Measurements from ENCODE around the gene PRR3. TPM values are rescaled to one million over a fixed set of nuclear protein-coding genes. Genes with fewer than 3 reads are reported as not detected.
"Not testable (repeated sequence)": the region's sequence is repeated elsewhere in the genome, so short reads cannot be mapped to it uniquely, and the experiment has no call there.

PRR3 gene
- total RNA-seq, 2 donors from 2014 or later = 8.6 to 11.7 TPM

- no peak for TF ChIP-seq CTCF (IDR thresholded peaks at IDR 0.05)
- TF ChIP-seq POLR2AphosphoS5 (IDR thresholded peaks at IDR 0.05) = peak; percentile 79
- Histone ChIP-seq H3K9me3 (no peaks in the 10 kb centered on the region), H3K4me1 (replicated peaks) (no peaks in the 10 kb centered on the region), H3K27ac (peak overlapping the region; percentile 82 to 90), H3K27me3 (replicated peaks; ENCODE audit: insufficient read depth) (no peaks in the 10 kb centered on the region), H3K4me3 (peak overlapping the region; percentile 19 to 43), H3K36me3 (no peaks in the 10 kb centered on the region)
- intact Hi-C loops (cut with DNase I) = no loop called here
- 7% methylated on average over 33 of the region's 33 CpGs for WGBS
- DNase-seq (ENCODE audit: low spot score) = peak; percentile 87
Observed at GRCh38 chr6:30515944-30516753, 40.9 kb upstream of the PRR3 start.

GRCh38 chr6:30516754-30517076, 40.4 kb upstream of the PRR3 start:
- H3K4me1 ChIP-seq (replicated peaks); DNase-seq (ENCODE audit: low spot score); H3K9me3 ChIP-seq; H3K27me3 ChIP-seq (replicated peaks; ENCODE audit: insufficient read depth); intact Hi-C loops (cut with DNase I); H3K36me3 ChIP-seq: not testable (repeated sequence)
- peak overlapping the region in 1 of 2 donors; percentile 43 for H3K4me3 ChIP-seq
- WGBS = 59% methylated on average over 9 of the region's 9 CpGs
- H3K27ac ChIP-seq = peak overlapping the region; percentile 82 to 90

GRCh38 chr6:30517767-30518504, 39.2 kb upstream of the PRR3 start:
- H3K27ac ChIP-seq; H3K4me1 ChIP-seq (replicated peaks); H3K36me3 ChIP-seq; H3K27me3 ChIP-seq (replicated peaks; ENCODE audit: insufficient read depth); H3K9me3 ChIP-seq; intact Hi-C loops (cut with DNase I); DNase-seq (ENCODE audit: low spot score); H3K4me3 ChIP-seq: not testable (repeated sequence)
- WGBS = 93% methylated on average over 18 of the region's 21 CpGs

- H3K4me3 ChIP-seq; H3K9me3 ChIP-seq; H3K36me3 ChIP-seq; H3K27ac ChIP-seq; H3K4me1 ChIP-seq (replicated peaks); DNase-seq (ENCODE audit: low spot score); H3K27me3 ChIP-seq (replicated peaks; ENCODE audit: insufficient read depth); intact Hi-C loops (cut with DNase I): not testable (repeated sequence)
- 82% methylated on average over 19 of the region's 19 CpGs for WGBS
Observed at GRCh38 chr6:30518505-30519145, 38.5 kb upstream of the PRR3 start.

- intact Hi-C loops (cut with DNase I) = no loop called here
- H3K27ac ChIP-seq = peak overlapping the region; percentile 54 to 68
- 50% methylated on average over 6 of the region's 6 CpGs for WGBS
Observed at GRCh38 chr6:30520522-30520921, 36.6 kb upstream of the PRR3 start.

More at GRCh38 chr6:30520522-30520921, 36.6 kb upstream of the PRR3 start:
- Histone ChIP-seq H3K4me3 (no peak overlapping the region), H3K9me3 (no peaks in the 10 kb centered on the region), H3K4me1 (replicated peaks) (no peaks in the 10 kb centered on the region), H3K27me3 (replicated peaks; ENCODE audit: insufficient read depth) (no peaks in the 10 kb centered on the region), H3K36me3 (no peaks in the 10 kb centered on the region)
- peak; percentile 21 for DNase-seq (ENCODE audit: low spot score)
- TF ChIP-seq POLR2AphosphoS5 (IDR thresholded peaks at IDR 0.05) (no peak), CTCF (IDR thresholded peaks at IDR 0.05) (no peak), POLR2A (IDR thresholded peaks at IDR 0.05) (no peak)
